Activated T-cell treated with anti-CD3 and anti-CD28 coated beads for 1 hour (primary cell): ENCODE measurements around the gene CYB561.

Source experiments
- DNase-seq: peaks from one replicate; pipeline ENCODE4 v3.0.0-alpha.2; 2020; ENCODE audit warnings: low read depth

CYB561 gene

GRCh38 chr17:63445954-63446752, at the start of gene CYB561:
Gene CYB561 (minus strand): TSS chr17:63446306. CDS start chr17:63437547, 8,759 bp downstream.
- DNase-seq = peak; percentile 45

- no peak for DNase-seq
These were observed 49.4 kb upstream of the CYB561 start for GRCh38 chr17:63495491-63495890.

- DNase-seq = no peak
These were observed 48.3 kb upstream of the CYB561 start for GRCh38 chr17:63494300-63494928.

GRCh38 chr17:63493411-63493810, 47.3 kb upstream of the CYB561 start:
- DNase-seq = no peak

- DNase-seq = no peak
These were observed 46.8 kb upstream of the CYB561 start for GRCh38 chr17:63492940-63493339.

GRCh38 chr17:63491977-63492618, 46.0 kb upstream of the CYB561 start:
- no peak for DNase-seq

- no peak for DNase-seq
These were observed 45.3 kb upstream of the CYB561 start for GRCh38 chr17:63491413-63491812.

GRCh38 chr17:63490858-63491400, 44.8 kb upstream of the CYB561 start:
- no peak for DNase-seq

- no peak for DNase-seq
These were observed 44.2 kb upstream of the CYB561 start for GRCh38 chr17:63490329-63490728.

- no peak for DNase-seq
These were observed 43.2 kb upstream of the CYB561 start for GRCh38 chr17:63489291-63489690.

- no peak for DNase-seq
These were observed 42.7 kb upstream of the CYB561 start for GRCh38 chr17:63488851-63489250.

GRCh38 chr17:63487014-63487339, 40.9 kb upstream of the CYB561 start:
- no peak for DNase-seq

- no peak for DNase-seq
These were observed 40.4 kb upstream of the CYB561 start for GRCh38 chr17:63486317-63487013.

GRCh38 chr17:63483655-63484575, 37.8 kb upstream of the CYB561 start:
- no peak for DNase-seq

GRCh38 chr17:63483038-63483437, 36.9 kb upstream of the CYB561 start:
- no peak for DNase-seq

GRCh38 chr17:63482509-63482908, 36.4 kb upstream of the CYB561 start:
- DNase-seq = no peak

- DNase-seq = no peak
These were observed 35.4 kb upstream of the CYB561 start for GRCh38 chr17:63481488-63481870.

- no peak for DNase-seq
These were observed 34.9 kb upstream of the CYB561 start for GRCh38 chr17:63480826-63481487.

GRCh38 chr17:63480192-63480784, 34.2 kb upstream of the CYB561 start:
- DNase-seq = no peak

- DNase-seq = no peak
These were observed 33.5 kb upstream of the CYB561 start for GRCh38 chr17:63479495-63480184.
